ENCODE results near the gene MUC2. TPM values are rescaled to one million over a fixed set of nuclear protein-coding genes. Genes with fewer than 3 reads are reported as not detected.

The MUC2 gene
- total and polyA plus RNA-seq, 8 donors: under 0.01 to 1,040 (median 0.45) TPM; not detected in 3

GRCh38 chr11:1107316-1108245, 32.9 kb downstream of the MUC2 start:
- Histone ChIP-seq H3K27me3 (peaks cover 0 to 40% (median 6%) of the 10 kb centered on the region in 3 donors), H3K4me3 (no peak overlapping the region), H3K36me3 (no peaks in the 10 kb centered on the region), H3K27ac (no peak overlapping the region), H3K9me3 (no peaks in the 10 kb centered on the region), H3K4me1 (no peaks in the 10 kb centered on the region)
- TF ChIP-seq POLR2AphosphoS5 (IDR thresholded peaks at IDR 0.05) (no peak), POLR2A (IDR thresholded peaks at IDR 0.05) (no peak), CTCF (IDR thresholded peaks at IDR 0.05) (no peak), EP300 (IDR thresholded peaks at IDR 0.05) (no peak)
- intact Hi-C loops (cut with DNase I; ENCODE audit: low total_unique reads): no loop called here
- DNase-seq: no peak
- WGBS, 5 donors: 70 to 82% (median 81%) methylated on average over 13 to 32 of the region's 32 CpGs

- Histone ChIP-seq H3K36me3 (no peaks in the 10 kb centered on the region), H3K4me3 (no peak overlapping the region), H3K27ac (no peak overlapping the region), H3K27me3 (peaks cover 0 to 40% (median 6%) of the 10 kb centered on the region in 3 donors), H3K4me1 (no peaks in the 10 kb centered on the region), H3K9me3 (no peaks in the 10 kb centered on the region)
- WGBS, 5 donors: 84 to 87% (median 87%) methylated on average over 28 to 29 of the region's 29 CpGs
- no peak for TF ChIP-seq CTCF (IDR thresholded peaks at IDR 0.05)
- TF ChIP-seq EP300 (IDR thresholded peaks at IDR 0.05): no peak
- no peak for TF ChIP-seq POLR2A (IDR thresholded peaks at IDR 0.05)
- TF ChIP-seq POLR2AphosphoS5 (IDR thresholded peaks at IDR 0.05): no peak
- intact Hi-C loops (cut with DNase I; ENCODE audit: low total_unique reads): no loop called here
- DNase-seq: no peak
Measured at GRCh38 chr11:1108246-1108900, 33.7 kb downstream of the MUC2 start.

- WGBS, 5 donors: 73 to 85% (median 85%) methylated on average over 11 to 28 of the region's 28 CpGs
- Histone ChIP-seq H3K9me3 (no peaks in the 10 kb centered on the region), H3K4me3 (no peak overlapping the region), H3K27ac (no peak overlapping the region), H3K36me3 (no peaks in the 10 kb centered on the region), H3K4me1 (no peaks in the 10 kb centered on the region), H3K27me3 (peaks cover 0 to 40% (median 6%) of the 10 kb centered on the region in 3 donors)
- DNase-seq: no peak
- TF ChIP-seq POLR2AphosphoS5 (IDR thresholded peaks at IDR 0.05) (no peak), CTCF (IDR thresholded peaks at IDR 0.05) (no peak), POLR2A (IDR thresholded peaks at IDR 0.05) (no peak), EP300 (IDR thresholded peaks at IDR 0.05) (no peak)
- intact Hi-C loops (cut with DNase I; ENCODE audit: low total_unique reads): no loop called here
Measured at GRCh38 chr11:1109101-1109917, 34.6 kb downstream of the MUC2 start.

Measured in stomach (tissue), 9 donors.